ENCODE results near the gene MDN1. TPM values are rescaled to one million over a fixed set of nuclear protein-coding genes. Genes with fewer than 3 reads are reported as not detected.
A peak's percentile ranks its signal among the peaks of the same experiment; 100 is the strongest.

MDN1 gene
- total and polyA plus RNA-seq, 2 of the 13 experiments (the other 11 are each of a cell fraction or from before 2014, with no cell fraction given), result 18.8 to 52.9 TPM

- TF ChIP-seq ZBTB43 (CRISPR knock-in tag; conservative IDR thresholded peaks at IDR 0.05) (peak; percentile 18; the same call in 1 of the 2 replicates), ELF4 (CRISPR knock-in tag; IDR thresholded peaks at IDR 0.05; ENCODE audit: borderline replicate concordance) (peak; percentile 77; the same call in 1 of the 2 replicates), SMAD9 (CRISPR knock-in tag; IDR thresholded peaks at IDR 0.05) (no peak), HIC2 (CRISPR knock-in tag; IDR thresholded peaks at IDR 0.05; ENCODE audit: low read depth) (no peak), TEAD2 (CRISPR knock-in tag; IDR thresholded peaks at IDR 0.05) (no peak), SRSF1 (optimal IDR thresholded peaks at IDR 0.05; ENCODE audit: low read depth, low read length) (peak; percentile 89), ZNF235 (CRISPR knock-in tag; IDR thresholded peaks at IDR 0.05; ENCODE audit: borderline replicate concordance) (no peak), ZNF556 (CRISPR knock-in tag; IDR thresholded peaks at IDR 0.05; ENCODE audit: borderline replicate concordance) (no peak; the same call in 1 of the 2 replicates), NCOA5 (CRISPR knock-in tag; IDR thresholded peaks at IDR 0.05) (no peak), SETDB1 (CRISPR knock-in tag; IDR thresholded peaks at IDR 0.05; ENCODE audit: borderline replicate concordance) (no peak), ZNF614 (CRISPR knock-in tag; IDR thresholded peaks at IDR 0.05; ENCODE audit: borderline replicate concordance) (0 out of 2 replicates have a peak, but pooled peaks have one; percentile 51), ATM (IDR thresholded peaks at IDR 0.05; ENCODE audit: borderline replicate concordance) (no peak), DRAP1 (CRISPR knock-in tag; IDR thresholded peaks at IDR 0.05) (peak; percentile 18; the same call in 1 of the 2 replicates), ZNF234 (CRISPR knock-in tag; conservative IDR thresholded peaks at IDR 0.05) (no peak), ZBTB7A (CRISPR knock-in tag; IDR thresholded peaks at IDR 0.05) (no peak), AGO2 (optimal IDR thresholded peaks at IDR 0.05; ENCODE audit: low read depth, low read length) (peak; percentile 63), RFX3 (CRISPR knock-in tag; IDR thresholded peaks at IDR 0.05) (peak; percentile 78), CREBL2 (CRISPR knock-in tag; IDR thresholded peaks at IDR 0.05; ENCODE audit: borderline replicate concordance) (peak; percentile 48; the same call in 1 of the 2 replicates), DR1 (CRISPR knock-in tag; IDR thresholded peaks at IDR 0.05) (peak; percentile 71), ZNF460 (CRISPR knock-in tag; IDR thresholded peaks at IDR 0.05; ENCODE audit: borderline replicate concordance) (peak; percentile 33; the same call in 1 of the 2 replicates), RNF219 (CRISPR knock-in tag; IDR thresholded peaks at IDR 0.05) (no peak), SNAPC2 (CRISPR knock-in tag; IDR thresholded peaks at IDR 0.05) (0 out of 2 replicates have a peak, but pooled peaks have one; percentile 68)
Observed at GRCh38 chr6:89638320-89639195, 181.0 kb downstream of the MDN1 start, which contains the start of gene LYRM2 (continued).

Measured in HepG2 (cell line).